A549 (cell line): ENCODE data around the gene PDE7B.

Source experiments
- BHLHE40 ChIP-seq: IDR thresholded peaks from 2 replicates; pipeline ENCODE4 v1.6.1; 2012; ENCODE audit warnings: low read depth, low read length, inconsistent platforms
- CHD2 ChIP-seq: fragments of 150-350 bp; IDR thresholded peaks from 2 replicates; pipeline ENCODE4 v1.6.1; 2014; ENCODE audit warnings: low read length; ENCODE audit not compliant: partially characterized antibody
- JUNB ChIP-seq: fragments of >200 bp; sonication (Bioruptor Twin); formaldehyde crosslinking; IDR thresholded peaks from 2 replicates; pipeline ENCODE4 v1.6.1; 2016
- POLR2A ChIP-seq: IDR thresholded peaks from 2 replicates; pipeline ENCODE4 v1.6.1; 2012; ENCODE audit warnings: mild to moderate bottlenecking, low read length
- RARB ChIP-seq: fragments of 250-450 bp; sonication (Bioruptor Pico); IDR thresholded peaks from 2 replicates; pipeline ENCODE4 v1.8.0; 2021; ENCODE audit warnings: mild to moderate bottlenecking, moderate library complexity
- TF ChIP-seq, protein P1 (sequence below): fragments of >200 bp; sonication (Bioruptor Twin); formaldehyde crosslinking; IDR thresholded peaks from 3 replicates; pipeline ENCODE4 v1.5.1; 2016

GRCh38 chr6:135970750-135971149 lies 119.2 kb downstream of the PDE7B start:
- TF ChIP-seq CHD2 (no peak), JUNB (no peak), BHLHE40 (no peak), POLR2A (no peak), RARB (CRISPR knock-in tag) (no peak)
- TF ChIP-seq, protein P1, sequence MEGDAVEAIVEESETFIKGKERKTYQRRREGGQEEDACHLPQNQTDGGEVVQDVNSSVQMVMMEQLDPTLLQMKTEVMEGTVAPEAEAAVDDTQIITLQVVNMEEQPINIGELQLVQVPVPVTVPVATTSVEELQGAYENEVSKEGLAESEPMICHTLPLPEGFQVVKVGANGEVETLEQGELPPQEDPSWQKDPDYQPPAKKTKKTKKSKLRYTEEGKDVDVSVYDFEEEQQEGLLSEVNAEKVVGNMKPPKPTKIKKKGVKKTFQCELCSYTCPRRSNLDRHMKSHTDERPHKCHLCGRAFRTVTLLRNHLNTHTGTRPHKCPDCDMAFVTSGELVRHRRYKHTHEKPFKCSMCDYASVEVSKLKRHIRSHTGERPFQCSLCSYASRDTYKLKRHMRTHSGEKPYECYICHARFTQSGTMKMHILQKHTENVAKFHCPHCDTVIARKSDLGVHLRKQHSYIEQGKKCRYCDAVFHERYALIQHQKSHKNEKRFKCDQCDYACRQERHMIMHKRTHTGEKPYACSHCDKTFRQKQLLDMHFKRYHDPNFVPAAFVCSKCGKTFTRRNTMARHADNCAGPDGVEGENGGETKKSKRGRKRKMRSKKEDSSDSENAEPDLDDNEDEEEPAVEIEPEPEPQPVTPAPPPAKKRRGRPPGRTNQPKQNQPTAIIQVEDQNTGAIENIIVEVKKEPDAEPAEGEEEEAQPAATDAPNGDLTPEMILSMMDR = no peak
